GM12878 (cell line): ENCODE measurements around the gene DIS3L2.

Experiments used
- BHLHE40 ChIP-seq, 2 experiments: fragments of 450-650 bp in 1 of 2; IDR thresholded peaks; 2 replicates each; pipeline ENCODE4 v1.6.1; 2011 to 2017; ENCODE audit warnings: low read depth in 2 of 2, borderline replicate concordance in 1 of 2, improper control_type of control experiment in 1 of 2, low read length in 1 of 2, mild to moderate bottlenecking in 1 of 2
- CEBPB ChIP-seq, 2 experiments: fragments of 150-350 bp in 1 of 2; IDR thresholded peaks; 2 replicates each; pipeline ENCODE4 v1.6.1; 2012 to 2014; ENCODE audit warnings: low read depth in 2 of 2, low read length in 2 of 2, borderline replicate concordance in 1 of 2, inconsistent platforms in 1 of 2
- HCFC1 ChIP-seq: fragments of 150-350 bp; IDR thresholded peaks from 2 replicates; pipeline ENCODE4 v1.6.1; 2014; ENCODE audit warnings: low read length
- HDAC6 ChIP-seq: fragments of 200-600 bp; sonication (generic); IDR thresholded peaks from one replicate; pipeline ENCODE4 v1.8.0; 2017; ENCODE audit warnings: antibody characterized with exemption; ENCODE audit not compliant: unreplicated experiment
- NFYB ChIP-seq: IDR thresholded peaks from 2 replicates; pipeline ENCODE4 v1.6.1; 2011; ENCODE audit warnings: low read depth, mild to moderate bottlenecking, low read length, improper control_type of control experiment, moderate library complexity; ENCODE audit not compliant: insufficient read depth
- PML ChIP-seq: IDR thresholded peaks from 2 replicates; pipeline ENCODE4 v1.6.1; 2012; ENCODE audit warnings: low read length, inconsistent platforms
- POLR2A ChIP-seq: IDR thresholded peaks from 2 replicates; pipeline ENCODE4 v1.6.1; 2011; ENCODE audit warnings: low read depth, mild to moderate bottlenecking, low read length
- POLR2AphosphoS5 ChIP-seq: IDR thresholded peaks from 2 replicates; pipeline ENCODE4 v1.6.1; 2011; ENCODE audit warnings: mild to moderate bottlenecking, low read length, inconsistent platforms
- RBBP5 ChIP-seq: fragments of 200-600 bp; sonication (generic); conservative IDR thresholded peaks from 2 replicates; pipeline ENCODE4 v1.6.1; 2016
- SRF ChIP-seq, 2 experiments: IDR thresholded peaks; 2 replicates each; pipeline ENCODE4 v1.6.1; 2011; ENCODE audit warnings: low read depth in 2 of 2, low read length in 2 of 2, mild to moderate bottlenecking in 1 of 2, moderate library complexity in 1 of 2
- TAF1 ChIP-seq: IDR thresholded peaks from 2 replicates; pipeline ENCODE4 v1.6.1; 2011; ENCODE audit warnings: mild to moderate bottlenecking, low read depth, low read length, borderline replicate concordance
- YY1 ChIP-seq: IDR thresholded peaks from 2 replicates; pipeline ENCODE4 v1.6.1; 2011; ENCODE audit warnings: low read depth, mild to moderate bottlenecking, low read length
- TF ChIP-seq, protein P1 (sequence below), 3 experiments: IDR thresholded peaks in 2 of 3; conservative IDR thresholded peaks in 1 of 3; 2 replicates each; pipeline ENCODE4 v1.5.1; 2011; ENCODE audit warnings: low read depth in 3 of 3, low read length in 3 of 3, mild to moderate bottlenecking in 3 of 3, control low read depth in 2 of 3, moderate library complexity in 2 of 3, inconsistent platforms in 1 of 3, mixed read lengths in 1 of 3; ENCODE audit not compliant: control insufficient read depth in 2 of 3, insufficient read depth in 1 of 3; ENCODE audit errors: extremely low read depth in 1 of 3
- TF ChIP-seq, protein P2 (sequence below): IDR thresholded peaks from 2 replicates; pipeline ENCODE4 v1.6.1; 2012; ENCODE audit warnings: mild to moderate bottlenecking, low read depth, low read length

DNA sequence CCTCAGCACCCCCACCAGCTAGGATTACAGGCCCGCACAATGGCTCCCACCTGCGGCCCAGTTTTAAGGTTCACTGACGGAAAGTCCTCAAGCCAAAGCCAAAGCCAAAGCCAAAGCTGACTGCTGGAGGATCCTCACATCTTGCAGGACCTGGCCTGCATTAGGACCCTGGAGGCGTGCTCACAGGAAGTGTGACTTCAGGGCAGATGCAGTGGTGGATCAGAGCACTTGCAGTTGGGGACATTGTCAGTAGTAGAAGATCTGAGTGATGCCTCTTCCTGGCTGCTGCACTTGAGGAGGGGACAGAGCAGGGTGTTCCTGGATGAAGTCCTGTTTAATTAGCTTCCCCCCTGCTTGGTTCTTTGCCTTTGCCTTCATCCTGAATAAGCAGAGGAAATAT, 348.1 kb downstream of the DIS3L2 start:
- TF ChIP-seq YY1 (no peak), POLR2A (no peak), NFYB (no peak), POLR2AphosphoS5 (no peak), RBBP5 (no peak), SRF (IDR thresholded peaks at IDR 0.05; ENCODE audit: low read depth in 2 of 2, low read length in 2 of 2) (no peak), CEBPB (IDR thresholded peaks at IDR 0.05; ENCODE audit: borderline replicate concordance in 1 of 2, low read depth in 2 of 2, low read length in 2 of 2) (no peak), PML (no peak), BHLHE40 (IDR thresholded peaks at IDR 0.05; ENCODE audit: borderline replicate concordance in 1 of 2, low read depth in 2 of 2, low read length in 1 of 2) (no peak), HDAC6 (no peak), TAF1 (no peak), HCFC1 (no peak)
- TF ChIP-seq, protein P1, sequence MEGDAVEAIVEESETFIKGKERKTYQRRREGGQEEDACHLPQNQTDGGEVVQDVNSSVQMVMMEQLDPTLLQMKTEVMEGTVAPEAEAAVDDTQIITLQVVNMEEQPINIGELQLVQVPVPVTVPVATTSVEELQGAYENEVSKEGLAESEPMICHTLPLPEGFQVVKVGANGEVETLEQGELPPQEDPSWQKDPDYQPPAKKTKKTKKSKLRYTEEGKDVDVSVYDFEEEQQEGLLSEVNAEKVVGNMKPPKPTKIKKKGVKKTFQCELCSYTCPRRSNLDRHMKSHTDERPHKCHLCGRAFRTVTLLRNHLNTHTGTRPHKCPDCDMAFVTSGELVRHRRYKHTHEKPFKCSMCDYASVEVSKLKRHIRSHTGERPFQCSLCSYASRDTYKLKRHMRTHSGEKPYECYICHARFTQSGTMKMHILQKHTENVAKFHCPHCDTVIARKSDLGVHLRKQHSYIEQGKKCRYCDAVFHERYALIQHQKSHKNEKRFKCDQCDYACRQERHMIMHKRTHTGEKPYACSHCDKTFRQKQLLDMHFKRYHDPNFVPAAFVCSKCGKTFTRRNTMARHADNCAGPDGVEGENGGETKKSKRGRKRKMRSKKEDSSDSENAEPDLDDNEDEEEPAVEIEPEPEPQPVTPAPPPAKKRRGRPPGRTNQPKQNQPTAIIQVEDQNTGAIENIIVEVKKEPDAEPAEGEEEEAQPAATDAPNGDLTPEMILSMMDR (IDR thresholded peaks at IDR 0.05 in 2 of 3, conservative IDR thresholded peaks at IDR 0.05 in 1 of 3; ENCODE audit: control insufficient read depth in 2 of 3, extremely low read depth in 1 of 3, insufficient read depth in 1 of 3, low read depth in 3 of 3, low read length in 3 of 3), result no peak
- TF ChIP-seq, protein P2, sequence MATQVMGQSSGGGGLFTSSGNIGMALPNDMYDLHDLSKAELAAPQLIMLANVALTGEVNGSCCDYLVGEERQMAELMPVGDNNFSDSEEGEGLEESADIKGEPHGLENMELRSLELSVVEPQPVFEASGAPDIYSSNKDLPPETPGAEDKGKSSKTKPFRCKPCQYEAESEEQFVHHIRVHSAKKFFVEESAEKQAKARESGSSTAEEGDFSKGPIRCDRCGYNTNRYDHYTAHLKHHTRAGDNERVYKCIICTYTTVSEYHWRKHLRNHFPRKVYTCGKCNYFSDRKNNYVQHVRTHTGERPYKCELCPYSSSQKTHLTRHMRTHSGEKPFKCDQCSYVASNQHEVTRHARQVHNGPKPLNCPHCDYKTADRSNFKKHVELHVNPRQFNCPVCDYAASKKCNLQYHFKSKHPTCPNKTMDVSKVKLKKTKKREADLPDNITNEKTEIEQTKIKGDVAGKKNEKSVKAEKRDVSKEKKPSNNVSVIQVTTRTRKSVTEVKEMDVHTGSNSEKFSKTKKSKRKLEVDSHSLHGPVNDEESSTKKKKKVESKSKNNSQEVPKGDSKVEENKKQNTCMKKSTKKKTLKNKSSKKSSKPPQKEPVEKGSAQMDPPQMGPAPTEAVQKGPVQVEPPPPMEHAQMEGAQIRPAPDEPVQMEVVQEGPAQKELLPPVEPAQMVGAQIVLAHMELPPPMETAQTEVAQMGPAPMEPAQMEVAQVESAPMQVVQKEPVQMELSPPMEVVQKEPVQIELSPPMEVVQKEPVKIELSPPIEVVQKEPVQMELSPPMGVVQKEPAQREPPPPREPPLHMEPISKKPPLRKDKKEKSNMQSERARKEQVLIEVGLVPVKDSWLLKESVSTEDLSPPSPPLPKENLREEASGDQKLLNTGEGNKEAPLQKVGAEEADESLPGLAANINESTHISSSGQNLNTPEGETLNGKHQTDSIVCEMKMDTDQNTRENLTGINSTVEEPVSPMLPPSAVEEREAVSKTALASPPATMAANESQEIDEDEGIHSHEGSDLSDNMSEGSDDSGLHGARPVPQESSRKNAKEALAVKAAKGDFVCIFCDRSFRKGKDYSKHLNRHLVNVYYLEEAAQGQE, result no peak
